NOMO-1 (cell line): ENCODE data around the gene RPS19BP1.
"Not testable (repeated sequence)": the region's sequence is repeated elsewhere in the genome, so short reads cannot be mapped to it uniquely, and the experiment has no call there.

Experiments used
- DNase-seq, 2 experiments: peaks; one replicate each; lab custom pipeline; 2025; ENCODE audit not compliant: unreplicated experiment in 2 of 2; lab: John Stamatoyannopoulos, UW

The RPS19BP1 gene

DNA sequence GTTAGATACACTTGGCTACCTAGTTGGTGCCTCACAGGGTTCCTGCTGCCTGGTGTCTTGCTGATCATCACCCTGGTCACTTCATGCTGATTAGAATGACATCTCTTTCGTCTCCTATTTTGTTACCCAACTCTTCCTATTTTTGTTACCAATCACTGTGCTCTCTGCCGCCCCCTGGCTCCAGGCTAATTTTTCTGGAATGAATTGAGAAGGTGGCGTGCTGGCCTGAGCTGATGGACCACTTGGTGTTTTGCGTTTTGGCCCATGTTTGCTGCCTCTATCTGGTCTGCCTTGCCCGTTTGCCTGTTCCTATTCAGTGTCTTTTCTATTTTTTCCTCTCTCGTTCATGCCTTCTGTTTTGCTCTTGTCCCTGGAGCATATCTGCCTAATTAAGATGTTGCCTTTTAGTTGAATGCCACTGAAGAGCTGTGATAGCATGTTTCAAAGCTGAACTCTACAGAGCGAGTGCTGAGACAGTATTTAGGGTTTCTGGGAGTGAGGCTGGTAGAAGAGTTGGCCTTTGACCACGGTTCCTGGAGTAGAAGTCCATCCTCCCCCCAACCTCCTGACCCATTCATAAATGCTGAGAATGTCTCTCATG is 18.1 kb downstream of the RPS19BP1 start:
- DNase-seq, result peak; percentile 44 to 49

GRCh38 chr22:39513791-39514190 is 18.8 kb downstream of the RPS19BP1 start:
- DNase-seq, result no peak

- no peak for DNase-seq
Measured at GRCh38 chr22:39512026-39512425, 20.5 kb downstream of the RPS19BP1 start.

- no peak for DNase-seq
Measured at GRCh38 chr22:39511226-39511625, 21.3 kb downstream of the RPS19BP1 start.

- no peak for DNase-seq
Measured at GRCh38 chr22:39510529-39511149, 21.9 kb downstream of the RPS19BP1 start.

GRCh38 chr22:39508393-39508792 is 24.2 kb downstream of the RPS19BP1 start:
- no peak for DNase-seq

- not testable (repeated sequence) for DNase-seq
Measured at GRCh38 chr22:39507021-39507420, 25.5 kb downstream of the RPS19BP1 start.

DNA sequence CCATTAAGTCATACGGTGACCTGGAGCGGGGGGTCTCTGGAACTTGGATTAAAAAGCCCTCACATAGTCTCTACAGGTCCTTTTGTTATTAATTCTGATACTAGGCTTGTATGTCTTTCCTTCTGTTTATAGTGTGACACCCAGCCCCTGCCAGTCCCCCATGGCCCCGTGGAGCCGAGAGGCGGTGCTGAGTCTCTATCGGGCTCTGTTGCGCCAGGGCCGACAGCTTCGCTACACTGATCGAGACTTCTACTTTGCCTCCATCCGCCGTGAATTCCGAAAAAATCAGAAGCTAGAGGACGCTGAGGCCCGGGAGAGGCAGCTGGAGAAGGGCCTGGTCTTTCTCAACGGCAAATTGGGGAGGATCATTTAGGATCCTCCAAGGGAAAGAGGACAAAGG is 28.5 kb downstream of the RPS19BP1 start:
- DNase-seq, result no peak

GRCh38 chr22:39503630-39504029 is 28.9 kb downstream of the RPS19BP1 start:
- DNase-seq, result no peak

DNA sequence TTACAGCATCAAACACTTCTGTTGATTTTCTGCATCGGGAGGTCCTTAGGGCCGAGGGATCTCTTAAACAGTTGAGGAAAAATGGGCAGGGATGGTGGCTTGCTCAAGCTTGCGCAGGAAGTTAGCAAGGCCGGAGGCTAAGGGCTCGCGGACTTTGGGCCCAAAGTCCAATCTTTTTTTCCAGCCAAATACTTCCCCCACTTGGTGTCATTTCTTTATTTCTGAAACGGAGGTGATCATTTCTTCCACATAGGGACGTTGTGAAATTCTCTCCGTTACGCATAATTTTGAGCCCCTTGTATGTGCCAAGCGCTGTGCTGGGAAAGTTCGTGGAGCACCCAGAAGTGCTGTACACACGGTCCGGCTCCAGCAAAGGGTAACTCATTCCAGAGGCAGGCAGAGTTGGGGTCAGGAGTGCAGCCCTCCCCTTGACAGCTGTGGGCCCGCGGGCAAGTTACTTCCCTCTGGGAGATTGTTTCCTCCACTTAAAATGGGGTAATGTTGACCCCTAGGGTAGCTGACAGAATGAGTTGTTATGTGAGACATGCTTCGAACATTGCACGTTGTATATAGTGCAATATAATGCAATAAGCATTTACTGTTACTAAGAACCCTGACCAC is 29.6 kb downstream of the RPS19BP1 start:
- DNase-seq, result peak; percentile 33 to 61

GRCh38 chr22:39502109-39502788 is 30.3 kb downstream of the RPS19BP1 start, which contains the start of gene MIEF1:
Gene MIEF1 (plus strand): TSS chr22:39502290. CDS start chr22:39511295, 9,005 bp downstream.
- peak; percentile 89 to 92 for DNase-seq

- DNase-seq, result no peak
Measured at GRCh38 chr22:39501644-39502108, 30.9 kb downstream of the RPS19BP1 start.

GRCh38 chr22:39500101-39500500 is 32.4 kb downstream of the RPS19BP1 start:
- DNase-seq, result no peak

DNA sequence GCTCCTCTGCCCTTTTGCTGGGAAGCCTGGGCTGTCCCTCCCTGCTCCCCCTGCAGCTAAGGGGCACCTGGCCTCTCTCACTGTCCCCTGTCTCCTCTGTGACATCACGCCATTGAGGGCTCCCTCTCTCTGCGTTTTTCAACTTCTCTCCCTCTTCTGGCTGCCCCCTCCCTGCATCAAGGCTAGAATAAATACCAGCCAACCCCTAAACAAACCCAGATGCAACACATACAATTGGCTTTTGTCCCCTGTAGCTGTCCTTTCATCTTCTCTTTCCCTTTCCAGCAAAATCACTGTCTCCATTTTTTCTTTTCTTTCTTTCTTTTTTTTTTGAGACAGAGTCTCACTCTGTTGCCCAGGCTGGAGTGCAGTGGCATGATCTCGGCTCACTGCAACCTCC is 33.7 kb downstream of the RPS19BP1 start:
- DNase-seq, result no peak

DNA sequence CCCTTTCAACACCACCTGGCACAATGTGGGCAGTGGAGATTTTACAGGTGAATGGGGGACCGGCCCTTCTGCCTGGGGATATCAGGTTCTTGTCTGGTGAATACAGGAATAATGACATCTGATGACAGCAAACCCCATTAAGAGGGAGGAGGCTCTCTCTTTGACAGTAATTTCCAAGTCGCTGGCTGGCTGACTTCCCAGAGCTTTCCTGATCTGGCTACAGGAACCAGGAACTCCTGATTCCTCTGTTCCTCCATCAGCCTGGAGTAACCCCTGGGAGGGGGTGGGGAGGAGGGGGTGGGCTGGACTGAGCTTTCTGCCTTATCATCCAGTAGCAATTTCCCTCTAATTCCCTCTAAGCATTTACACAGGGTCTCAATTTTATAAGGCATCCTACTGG is 34.2 kb downstream of the RPS19BP1 start:
- DNase-seq, result no peak

GRCh38 chr22:39497429-39497828 is 35.1 kb downstream of the RPS19BP1 start:
- no peak for DNase-seq

DNA sequence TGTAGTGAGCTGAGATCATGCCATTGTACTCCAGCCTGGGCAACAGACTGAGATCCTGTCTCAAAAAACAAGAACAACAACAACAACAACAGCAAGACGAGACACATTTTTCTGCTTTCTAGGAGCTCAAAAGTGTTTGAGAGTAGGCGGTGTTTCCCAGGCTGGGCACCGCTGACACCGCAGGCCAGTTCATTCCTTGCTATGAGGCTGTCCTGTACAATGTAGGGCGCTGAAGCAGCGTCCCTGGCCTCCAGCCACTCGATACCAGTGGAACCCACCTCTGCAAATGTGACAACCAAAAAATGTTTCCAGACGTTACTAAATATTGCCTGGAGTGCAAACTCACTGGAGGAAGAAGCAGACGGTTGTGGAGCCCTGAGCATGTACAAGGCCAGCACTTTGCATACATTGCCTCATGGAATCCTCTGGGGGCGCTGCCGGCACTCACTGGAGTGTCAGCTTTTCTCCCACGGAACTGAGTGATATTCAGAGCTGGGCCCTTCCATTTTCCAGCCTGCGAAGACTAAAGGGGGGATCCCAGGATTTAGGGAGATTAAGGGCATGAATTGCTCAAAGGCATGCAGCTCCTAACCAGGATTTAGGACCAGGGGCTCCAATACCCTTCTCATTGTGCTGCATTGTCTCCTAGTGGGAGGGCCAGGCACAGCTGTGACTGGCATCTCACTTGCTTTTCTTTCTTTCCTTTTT is 36.3 kb downstream of the RPS19BP1 start:
- peak; percentile 59 to 68 for DNase-seq

GRCh38 chr22:39494471-39495120 is 38.0 kb downstream of the RPS19BP1 start:
- DNase-seq, result no peak

- no peak for DNase-seq
Measured at GRCh38 chr22:39493759-39494158, 38.8 kb downstream of the RPS19BP1 start.

GRCh38 chr22:39492186-39492585 is 40.4 kb downstream of the RPS19BP1 start:
- DNase-seq, result no peak
